Central memory CD4-positive, alpha-beta T cell (primary cell): ENCODE results near the gene CUL1.

Experiments
- DNase-seq: peaks from one replicate; pipeline ENCODE4 v3.0.0; 2022

CUL1 gene

GRCh38 chr7:148719753-148720152 lies 21.1 kb downstream of the CUL1 start:
- no peak for DNase-seq

- no peak for DNase-seq
Observed at GRCh38 chr7:148720472-148720871, 21.8 kb downstream of the CUL1 start.

- no peak for DNase-seq
Observed at GRCh38 chr7:148721390-148721789, 22.7 kb downstream of the CUL1 start.

GRCh38 chr7:148722340-148723165 lies 23.9 kb downstream of the CUL1 start:
- no peak for DNase-seq

- no peak for DNase-seq
Observed at GRCh38 chr7:148723166-148723559, 24.5 kb downstream of the CUL1 start.

GRCh38 chr7:148723846-148724245 lies 25.1 kb downstream of the CUL1 start:
- DNase-seq: no peak

GRCh38 chr7:148726385-148726784 lies 27.7 kb downstream of the CUL1 start:
- no peak for DNase-seq

- DNase-seq: no peak
Observed at GRCh38 chr7:148727501-148728278, 29.0 kb downstream of the CUL1 start.

- DNase-seq: no peak
Observed at GRCh38 chr7:148729984-148730733, 31.5 kb downstream of the CUL1 start.

GRCh38 chr7:148732862-148733261 lies 34.2 kb downstream of the CUL1 start:
- DNase-seq: no peak

GRCh38 chr7:148733496-148733895 lies 34.8 kb downstream of the CUL1 start:
- no peak for DNase-seq

GRCh38 chr7:148735141-148735540 lies 36.4 kb downstream of the CUL1 start:
- DNase-seq: no peak

- DNase-seq: no peak
Observed at GRCh38 chr7:148735967-148736366, 37.3 kb downstream of the CUL1 start.

GRCh38 chr7:148738737-148739535 lies 40.2 kb downstream of the CUL1 start:
- DNase-seq: no peak

- DNase-seq: no peak
Observed at GRCh38 chr7:148746135-148746534, 47.4 kb downstream of the CUL1 start.

GRCh38 chr7:148747274-148747673 lies 48.6 kb downstream of the CUL1 start:
- no peak for DNase-seq

- no peak for DNase-seq
Observed at GRCh38 chr7:148750442-148751355, 52.0 kb downstream of the CUL1 start.

GRCh38 chr7:148753224-148753623 lies 54.5 kb downstream of the CUL1 start:
- DNase-seq: no peak

GRCh38 chr7:148754912-148755311 lies 56.2 kb downstream of the CUL1 start:
- no peak for DNase-seq

GRCh38 chr7:148761499-148762278 lies 63.0 kb downstream of the CUL1 start:
- no peak for DNase-seq

- DNase-seq: no peak
Observed at GRCh38 chr7:148763622-148764021, 64.9 kb downstream of the CUL1 start.
